ENCODE data around the gene TNS3. TPM values are rescaled to one million over a fixed set of nuclear protein-coding genes. Genes with fewer than 3 reads are reported as not detected.

The TNS3 gene
- total RNA-seq, 1 donor from 2014 or later, result 92.9 TPM

DNA sequence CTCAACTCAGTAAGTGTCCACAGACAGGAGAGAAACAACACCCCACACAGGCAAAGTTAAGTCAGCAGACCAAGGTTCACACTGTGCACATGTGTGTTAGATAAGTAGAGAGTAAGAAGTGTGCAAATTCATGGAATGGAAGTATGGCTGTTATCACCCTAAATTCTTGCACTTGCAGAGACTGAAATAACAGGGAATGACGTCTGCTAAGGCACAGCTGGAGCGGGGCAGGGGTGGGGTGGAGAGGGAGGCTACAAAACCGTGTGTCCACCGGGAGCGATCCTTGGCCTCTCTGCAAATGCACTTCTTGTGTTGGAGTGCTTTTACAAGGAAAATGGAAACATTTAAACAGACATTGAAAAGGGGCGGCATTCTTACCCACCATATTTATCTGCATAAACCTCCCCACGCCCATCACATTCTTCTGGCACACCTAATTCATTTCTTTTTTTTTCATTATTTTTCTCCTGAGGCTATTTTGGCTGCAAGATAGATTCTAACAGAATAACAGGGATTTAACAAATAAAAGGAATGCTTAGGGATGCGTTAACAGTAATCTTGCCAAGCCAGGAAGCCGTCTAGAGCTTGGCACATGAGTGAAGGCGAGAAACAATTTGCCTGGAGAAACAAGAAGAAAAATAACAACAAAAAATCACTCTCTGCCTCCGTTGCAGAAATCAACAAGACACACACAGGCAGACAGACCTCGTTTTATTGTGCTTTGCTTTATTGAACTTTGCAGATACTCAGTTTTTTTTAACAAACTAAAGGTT, 30.1 kb downstream of the TNS3 start:
- H3K27me3 Mint-ChIP-seq (ENCODE audit: low read depth, unreplicated experiment), result no peaks in the 10 kb centered on the region
- H3K4me2 ChIP-seq (ENCODE audit: low read length), result peak overlapping the region; percentile 15
- H3K4me3 Mint-ChIP-seq (ENCODE audit: unreplicated experiment), result no peak overlapping the region
- H3K27ac ChIP-seq (ENCODE audit: low read depth, low read length), result peak overlapping the region; percentile 35
- FAIRE-seq (no peak), DNase-seq (ENCODE audit: low read depth) (no peak)
- no peaks in the 10 kb centered on the region for H3K9me3 ChIP-seq (ENCODE audit: insufficient read depth, low read depth, low read length)
- no peak overlapping the region for H3K4me3 ChIP-seq (ENCODE audit: insufficient read depth, low read depth, low read length)
- no peak overlapping the region for H3K27ac Mint-ChIP-seq (ENCODE audit: unreplicated experiment)
- no peak overlapping the region for H3K9ac ChIP-seq (ENCODE audit: low read length)
- H4K20me1 ChIP-seq (ENCODE audit: insufficient read depth, low read length), result peaks cover 19% of the 10 kb centered on the region
- H3K9me3 Mint-ChIP-seq (ENCODE audit: unreplicated experiment), result peaks cover 3% of the 10 kb centered on the region
- no peak for TF ChIP-seq EZH2 (IDR thresholded peaks at IDR 0.05; ENCODE audit: insufficient read depth, low read length)
- TF ChIP-seq, protein P1, sequence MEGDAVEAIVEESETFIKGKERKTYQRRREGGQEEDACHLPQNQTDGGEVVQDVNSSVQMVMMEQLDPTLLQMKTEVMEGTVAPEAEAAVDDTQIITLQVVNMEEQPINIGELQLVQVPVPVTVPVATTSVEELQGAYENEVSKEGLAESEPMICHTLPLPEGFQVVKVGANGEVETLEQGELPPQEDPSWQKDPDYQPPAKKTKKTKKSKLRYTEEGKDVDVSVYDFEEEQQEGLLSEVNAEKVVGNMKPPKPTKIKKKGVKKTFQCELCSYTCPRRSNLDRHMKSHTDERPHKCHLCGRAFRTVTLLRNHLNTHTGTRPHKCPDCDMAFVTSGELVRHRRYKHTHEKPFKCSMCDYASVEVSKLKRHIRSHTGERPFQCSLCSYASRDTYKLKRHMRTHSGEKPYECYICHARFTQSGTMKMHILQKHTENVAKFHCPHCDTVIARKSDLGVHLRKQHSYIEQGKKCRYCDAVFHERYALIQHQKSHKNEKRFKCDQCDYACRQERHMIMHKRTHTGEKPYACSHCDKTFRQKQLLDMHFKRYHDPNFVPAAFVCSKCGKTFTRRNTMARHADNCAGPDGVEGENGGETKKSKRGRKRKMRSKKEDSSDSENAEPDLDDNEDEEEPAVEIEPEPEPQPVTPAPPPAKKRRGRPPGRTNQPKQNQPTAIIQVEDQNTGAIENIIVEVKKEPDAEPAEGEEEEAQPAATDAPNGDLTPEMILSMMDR (IDR thresholded peaks at IDR 0.05; ENCODE audit: insufficient read depth, low read depth, low read length), result no peak
- peaks cover 24% of the 10 kb centered on the region for H3K4me1 ChIP-seq (ENCODE audit: insufficient read depth, low read length)
- peaks cover 32% of the 10 kb centered on the region for H3K4me1 Mint-ChIP-seq (ENCODE audit: low read depth, unreplicated experiment)
- no peak overlapping the region for H2AFZ ChIP-seq (ENCODE audit: low read depth, low read length)
- no peaks in the 10 kb centered on the region for H3K36me3 ChIP-seq (ENCODE audit: insufficient read depth, low read length)
- H3K36me3 Mint-ChIP-seq (ENCODE audit: low read depth, unreplicated experiment), result peaks cover 15% of the 10 kb centered on the region
- H3K27me3 ChIP-seq (ENCODE audit: insufficient read depth, low read length), result no peaks in the 10 kb centered on the region
- H3K79me2 ChIP-seq (ENCODE audit: insufficient read depth, low read length), result peaks cover 54% of the 10 kb centered on the region

DNA sequence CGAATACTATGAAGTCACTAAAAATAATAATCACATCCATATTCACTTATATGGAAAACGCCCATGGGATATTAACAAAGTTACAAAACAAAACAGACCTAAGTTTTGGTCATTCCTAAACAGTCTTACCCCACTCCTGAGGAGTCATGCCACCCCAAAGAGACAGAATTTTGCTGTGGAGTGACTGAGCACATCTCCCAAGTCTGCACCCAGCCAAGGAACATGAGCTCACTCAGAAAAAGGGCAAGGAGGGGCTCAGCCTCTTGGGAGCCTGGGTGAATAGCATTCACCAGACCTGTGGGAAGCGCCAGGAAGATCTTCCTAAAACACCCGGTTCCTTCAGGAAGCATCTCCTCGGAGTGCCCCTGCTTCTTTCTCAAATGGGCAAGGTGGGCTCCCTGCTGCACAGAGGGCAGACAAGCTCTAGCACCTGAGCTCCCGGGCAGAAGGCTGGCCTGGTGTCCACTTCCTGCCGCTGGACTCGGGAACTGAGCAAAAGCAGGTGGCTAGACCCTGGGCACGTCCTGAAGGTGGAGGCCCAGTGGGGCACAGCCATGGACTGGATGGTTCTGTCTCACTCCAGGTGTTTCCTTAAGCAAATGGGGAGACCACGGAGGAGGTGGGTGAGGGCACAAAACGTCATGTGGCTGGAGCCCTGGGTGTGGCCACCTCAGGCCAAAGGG, 31.0 kb downstream of the TNS3 start:
- Histone ChIP-seq H3K27ac (ENCODE audit: low read depth, low read length) (no peak overlapping the region), H3K4me1 (ENCODE audit: insufficient read depth, low read length) (peaks cover 17% of the 10 kb centered on the region), H4K20me1 (ENCODE audit: insufficient read depth, low read length) (peaks cover 25% of the 10 kb centered on the region), H3K4me2 (ENCODE audit: low read length) (no peak overlapping the region), H3K27me3 (ENCODE audit: insufficient read depth, low read length) (no peaks in the 10 kb centered on the region), H3K9me3 (ENCODE audit: insufficient read depth, low read depth, low read length) (no peaks in the 10 kb centered on the region), H3K9ac (ENCODE audit: low read length) (no peak overlapping the region), H3K36me3 (ENCODE audit: insufficient read depth, low read length) (no peaks in the 10 kb centered on the region), H2AFZ (ENCODE audit: low read depth, low read length) (no peak overlapping the region), H3K79me2 (ENCODE audit: insufficient read depth, low read length) (peaks cover 52% of the 10 kb centered on the region), H3K4me3 (ENCODE audit: insufficient read depth, low read depth, low read length) (no peak overlapping the region)
- no peak for FAIRE-seq
- Mint-ChIP-seq H3K36me3 (ENCODE audit: low read depth, unreplicated experiment) (peaks cover 13% of the 10 kb centered on the region), H3K27ac (ENCODE audit: unreplicated experiment) (no peak overlapping the region), H3K4me1 (ENCODE audit: low read depth, unreplicated experiment) (peaks cover 24% of the 10 kb centered on the region), H3K9me3 (ENCODE audit: unreplicated experiment) (peaks cover 3% of the 10 kb centered on the region), H3K27me3 (ENCODE audit: low read depth, unreplicated experiment) (no peaks in the 10 kb centered on the region), H3K4me3 (ENCODE audit: unreplicated experiment) (no peak overlapping the region)
- TF ChIP-seq, protein P1 (IDR thresholded peaks at IDR 0.05; ENCODE audit: insufficient read depth, low read depth, low read length), result no peak
- TF ChIP-seq EZH2 (IDR thresholded peaks at IDR 0.05; ENCODE audit: insufficient read depth, low read length), result no peak
- no peak for DNase-seq (ENCODE audit: low read depth)
